Activated effector memory CD4-positive, alpha-beta T cell treated with Interleukin-2 at 50 U/mL for 16 hours (primary cell): ENCODE data around the gene CD59.
"Not testable (repeated sequence)": the region's sequence is repeated elsewhere in the genome, so short reads cannot be mapped to it uniquely, and the experiment has no call there.

Experiments
- DNase-seq: peaks from one replicate; pipeline ENCODE4 v3.0.0-alpha.2; 2020

The CD59 gene

DNA sequence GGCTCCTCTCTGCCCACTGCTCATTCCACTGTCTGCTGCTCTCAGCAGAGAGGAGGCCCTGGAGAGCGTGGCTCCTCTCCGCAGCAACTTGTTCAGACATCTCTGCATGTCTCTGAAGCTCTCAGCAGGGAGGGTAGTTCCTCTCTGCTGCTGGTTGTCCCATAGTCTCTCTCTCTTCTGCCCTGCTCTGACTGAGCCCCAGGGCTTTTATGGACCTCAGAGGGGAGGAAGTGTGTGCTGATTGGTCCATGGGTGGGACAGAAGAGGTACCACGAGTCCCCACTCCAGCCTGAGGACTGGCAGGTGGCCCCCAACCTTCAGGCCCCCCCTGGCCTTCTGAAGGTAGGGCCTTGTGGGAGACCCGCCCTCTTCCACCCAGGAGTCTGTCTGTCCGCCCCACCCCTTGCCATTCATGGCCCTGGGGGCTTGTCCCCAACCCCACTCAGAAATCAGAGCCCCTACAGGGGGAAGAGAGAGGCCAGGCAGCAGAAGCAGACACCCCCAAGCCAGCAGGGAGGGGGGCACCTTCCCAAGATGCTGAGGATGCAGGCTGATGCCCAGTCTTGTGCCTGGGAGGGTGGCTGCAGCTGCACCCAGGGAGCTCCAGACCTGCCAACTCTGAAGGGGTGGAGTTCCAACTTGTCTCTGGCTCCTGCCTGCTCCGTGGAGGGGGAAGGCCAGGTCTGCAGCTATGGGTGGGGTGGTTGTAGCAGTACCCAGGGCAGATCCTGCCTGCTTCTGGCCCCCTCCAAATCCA, 70.7 kb downstream of the CD59 start:
- DNase-seq: no peak

DNA sequence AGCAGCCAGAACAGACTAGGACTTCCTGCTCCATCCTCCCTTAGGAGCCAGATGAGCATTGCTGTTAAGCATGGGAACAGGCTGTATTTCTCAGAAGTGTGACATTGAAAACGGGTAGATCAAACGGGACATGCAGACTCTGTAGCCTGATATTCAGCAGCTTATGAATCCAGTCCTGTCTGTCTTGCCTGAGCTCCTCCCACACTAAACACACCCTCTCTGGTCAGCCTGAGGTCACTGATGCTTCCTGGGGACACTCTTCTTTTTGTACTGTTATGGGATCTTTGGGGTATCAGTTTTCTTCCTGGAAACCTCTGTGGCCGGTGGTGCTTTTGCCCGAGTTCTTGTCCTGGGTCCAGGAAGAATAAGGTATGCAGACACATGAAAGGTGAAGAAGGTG, 71.4 kb downstream of the CD59 start:
- no peak for DNase-seq

DNA sequence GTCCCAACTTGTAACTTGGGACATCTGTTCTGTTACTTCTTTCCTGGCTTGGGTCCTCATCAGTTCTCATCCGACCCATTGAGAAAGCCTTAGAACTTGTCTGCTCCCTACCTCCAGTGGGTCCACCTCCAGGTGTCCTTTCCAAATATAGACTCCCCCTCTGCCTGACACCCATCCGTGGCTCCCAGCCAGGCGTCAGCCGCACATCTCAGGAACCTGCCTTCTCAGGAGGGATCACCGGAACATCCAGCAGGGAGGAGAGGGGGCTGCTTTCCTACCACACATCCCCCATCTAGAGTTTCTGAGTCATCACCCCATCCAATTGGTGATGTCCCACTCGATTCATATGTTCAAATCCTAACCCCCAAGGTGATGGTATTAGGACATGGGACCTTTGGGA, 72.1 kb downstream of the CD59 start:
- no peak for DNase-seq

DNA sequence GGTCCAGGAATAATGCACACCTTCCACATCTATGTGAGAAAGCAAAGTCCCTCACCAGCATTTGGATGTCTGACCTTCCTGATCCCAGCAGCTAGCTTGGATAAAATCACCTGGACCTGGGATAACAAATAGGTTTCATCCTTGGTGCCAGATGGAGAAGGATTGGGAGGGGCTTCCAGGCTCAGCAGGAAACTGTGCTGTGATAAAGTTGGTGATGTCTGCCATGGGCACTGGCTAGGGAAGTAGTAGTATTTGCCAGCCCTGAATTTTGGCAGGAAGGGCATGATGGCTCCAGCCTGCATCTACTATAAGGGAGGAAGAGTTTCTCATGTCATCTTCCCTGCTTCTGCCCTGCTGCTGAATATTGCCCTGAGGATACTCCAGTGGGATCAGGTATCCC, 73.1 kb downstream of the CD59 start:
- no peak for DNase-seq

DNA sequence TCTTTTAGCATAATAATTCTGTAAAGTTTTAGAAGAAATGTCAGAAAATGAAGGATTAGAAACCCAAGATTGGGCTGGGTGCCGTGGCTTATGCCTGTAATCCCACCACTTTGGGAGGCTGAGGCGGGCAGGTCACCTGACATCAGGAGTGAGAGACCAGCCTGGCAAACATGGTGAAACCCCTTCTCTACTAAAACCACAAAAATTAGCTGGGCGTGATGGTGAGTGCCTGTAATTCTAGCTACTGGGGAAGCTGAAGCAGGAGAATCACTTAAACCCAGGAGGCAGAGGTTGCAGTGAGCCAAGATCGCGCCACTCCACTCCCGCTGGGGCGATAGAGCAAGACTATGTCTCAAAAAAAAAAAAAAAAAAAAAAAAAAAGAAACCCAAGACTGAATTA, 74.7 kb downstream of the CD59 start:
- not testable (repeated sequence) for DNase-seq

DNA sequence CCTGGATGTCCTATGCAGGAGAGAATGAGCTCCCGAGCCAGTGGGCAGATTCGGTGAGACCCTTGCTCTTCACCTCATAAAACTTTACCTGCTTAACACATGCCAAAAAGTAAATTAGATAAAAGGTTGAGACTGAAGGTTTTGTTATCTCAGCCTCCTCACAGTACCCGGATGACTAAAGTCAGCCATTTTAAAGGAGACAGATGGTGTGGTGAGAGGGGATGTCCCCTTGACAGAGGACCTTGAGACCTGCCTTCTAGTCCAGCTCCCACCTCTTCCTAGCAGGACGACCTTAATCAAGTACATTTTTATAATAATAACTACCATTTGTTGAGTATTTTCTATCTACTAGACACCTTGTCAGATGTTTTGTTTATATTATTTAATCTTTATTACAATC, 75.3 kb downstream of the CD59 start:
- no peak for DNase-seq

DNA sequence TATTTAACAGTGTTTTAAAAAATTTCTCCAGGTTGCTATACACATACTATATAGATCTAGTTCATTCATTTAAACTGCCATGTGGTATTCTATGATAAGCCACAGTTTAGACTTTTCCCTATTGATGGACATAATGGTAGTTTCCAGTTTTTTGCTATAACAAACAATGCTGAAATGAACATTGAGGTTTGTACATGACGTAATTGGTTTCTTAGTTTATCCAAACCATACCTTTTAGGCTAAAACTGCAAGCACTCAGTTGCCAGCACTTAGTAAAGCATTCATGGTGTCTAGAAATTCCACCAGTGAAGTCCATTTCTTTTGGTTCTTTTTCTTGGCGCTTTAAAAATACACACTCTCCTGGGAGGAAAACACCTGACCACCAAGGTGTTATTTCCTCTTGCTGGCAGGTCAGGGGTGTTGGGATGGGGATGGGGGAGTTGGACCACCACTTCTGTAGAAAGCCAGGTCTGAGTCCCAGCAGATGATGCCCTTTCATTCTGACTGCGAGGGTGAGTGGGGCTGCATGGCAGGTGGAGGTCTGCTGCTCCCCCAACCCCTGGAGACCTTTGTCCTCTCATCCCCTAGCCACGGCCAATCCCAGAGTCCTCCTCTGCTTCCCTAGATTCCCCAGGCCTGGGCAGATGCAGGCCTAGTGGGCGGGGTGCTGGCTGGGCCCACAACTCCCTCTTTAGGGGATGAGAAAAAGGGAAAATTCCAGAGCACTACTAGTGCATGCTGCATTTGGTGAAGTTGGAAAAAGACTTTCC, 76.7 kb downstream of the CD59 start:
- no peak for DNase-seq

DNA sequence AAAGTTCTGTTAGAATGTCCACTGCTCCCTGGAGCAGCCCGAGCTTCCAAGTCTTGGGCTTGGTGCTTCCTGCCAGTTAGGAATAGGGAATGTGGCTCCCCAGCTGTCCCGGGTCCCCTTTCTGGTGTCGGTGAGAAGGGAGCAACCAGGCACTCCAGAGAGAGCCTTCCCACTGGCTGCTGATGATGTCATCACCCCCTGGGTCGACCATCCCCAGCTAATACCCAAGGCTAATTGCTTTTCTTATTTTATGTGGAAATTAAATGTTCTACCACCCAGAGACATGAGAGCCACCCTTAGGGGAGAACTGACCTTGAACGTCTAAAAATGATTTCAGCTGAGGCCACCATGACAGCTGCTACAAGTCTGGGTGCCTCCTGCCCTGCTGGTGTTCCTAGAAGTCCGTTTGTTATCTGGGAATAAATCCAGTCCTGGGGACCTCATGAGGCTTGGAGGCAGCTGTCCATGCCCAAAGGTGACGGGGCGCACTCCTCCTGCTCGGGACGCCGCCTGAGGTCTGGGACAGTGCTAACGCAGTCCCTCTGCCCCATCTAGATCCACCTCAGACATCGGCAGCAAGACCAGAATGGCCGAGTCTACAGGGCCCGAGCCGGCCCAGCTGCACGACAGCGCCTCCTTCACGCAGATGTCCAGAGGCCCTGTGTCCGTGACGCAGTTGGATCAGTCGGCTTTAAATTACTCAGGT, 77.9 kb downstream of the CD59 start:
- DNase-seq: no peak

DNA sequence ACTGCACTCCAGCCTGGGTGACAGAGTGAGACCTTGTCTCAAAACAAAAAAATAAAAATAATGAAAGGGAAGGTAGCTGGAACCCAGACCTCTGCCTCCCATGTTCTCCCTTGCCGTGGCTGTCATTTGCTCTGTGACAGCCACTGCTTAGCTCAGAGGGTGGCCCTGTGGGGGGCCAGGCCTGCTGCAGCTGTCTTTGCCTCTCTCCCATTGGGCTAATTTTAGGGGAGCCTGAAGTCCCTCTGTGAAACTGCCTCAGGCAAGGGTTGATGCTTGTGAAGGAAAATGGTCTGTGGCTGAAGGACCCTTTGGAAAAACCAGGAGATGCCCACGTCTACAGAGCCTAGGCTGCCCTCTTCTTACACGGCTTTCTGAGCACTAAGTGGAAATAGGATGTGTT, 78.5 kb downstream of the CD59 start:
- DNase-seq: no peak

DNA sequence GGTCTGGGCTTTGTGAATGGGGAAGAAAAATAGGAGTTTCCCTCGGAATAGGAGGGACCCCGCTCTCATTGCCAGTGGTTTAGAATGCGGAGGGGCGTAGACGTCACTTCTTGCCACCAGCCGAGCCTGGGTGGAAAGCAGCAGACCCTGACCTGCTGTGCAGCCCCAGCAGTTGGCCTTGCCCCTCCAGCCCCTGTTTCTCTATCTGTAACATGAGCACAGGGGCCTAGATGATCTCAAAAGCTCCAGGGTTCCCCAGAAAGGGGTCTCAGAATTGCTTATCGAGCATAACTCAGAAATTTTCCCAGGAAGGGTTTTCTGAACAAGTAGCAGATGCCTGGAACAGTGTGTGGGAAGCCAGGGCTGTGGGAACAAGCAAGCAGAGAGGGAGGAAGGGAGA, 79.5 kb downstream of the CD59 start:
- no peak for DNase-seq

DNA sequence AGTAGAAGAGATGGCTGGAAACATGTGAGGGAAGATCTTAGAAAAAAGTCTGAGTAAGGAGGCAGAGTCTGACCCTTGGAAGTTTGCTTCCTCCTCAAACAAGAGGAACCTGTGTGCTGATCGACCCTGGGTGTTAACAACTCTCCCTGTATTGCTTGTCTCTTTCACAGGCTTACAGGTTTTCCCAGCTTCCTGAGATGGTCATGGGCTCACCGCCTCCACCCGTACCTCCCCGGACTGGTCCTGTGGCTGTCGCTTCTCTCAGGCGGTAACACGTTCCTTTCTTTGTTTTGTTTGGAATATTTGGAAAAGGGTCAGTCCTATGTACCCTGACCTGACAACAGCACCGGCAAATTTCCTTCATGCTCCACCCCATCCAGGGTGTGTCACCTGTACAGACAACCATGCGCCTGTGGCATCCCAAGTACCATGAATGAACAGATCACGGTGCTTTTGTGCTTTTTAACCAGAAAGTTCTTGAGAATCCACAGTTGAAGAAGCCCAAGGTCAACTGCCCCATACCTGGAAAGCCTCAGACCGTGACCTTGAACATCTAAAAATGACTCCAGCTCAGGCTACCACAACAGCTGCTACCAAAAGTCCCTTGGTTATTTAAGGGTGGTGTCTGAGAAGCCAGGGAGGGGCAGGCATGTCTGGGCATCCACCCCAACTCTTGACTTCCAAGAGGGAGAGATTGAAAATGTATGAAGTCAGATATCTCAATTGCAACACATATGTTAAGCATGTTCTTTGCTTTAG, 80.2 kb downstream of the CD59 start:
- DNase-seq: no peak

DNA sequence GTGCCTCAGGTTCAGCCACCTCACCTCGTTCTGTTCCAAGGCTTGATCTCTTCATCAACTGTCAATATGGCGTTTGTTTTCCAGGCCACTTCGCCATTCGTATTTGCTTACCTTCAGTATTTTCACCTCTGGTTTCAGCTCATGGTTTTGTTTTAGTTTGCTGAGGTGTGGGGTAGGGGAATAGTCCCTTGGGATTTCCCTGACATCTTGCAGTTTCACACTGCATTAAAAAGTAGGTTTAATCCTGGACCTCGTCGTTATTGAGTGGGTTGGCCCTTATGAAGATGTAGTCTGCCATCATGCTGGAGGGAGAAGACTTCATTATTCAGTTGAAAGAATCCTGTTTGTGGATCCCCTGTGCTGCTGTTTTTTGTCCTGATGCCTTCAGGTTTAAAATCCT, 81.6 kb downstream of the CD59 start:
- no peak for DNase-seq
